Thyroid gland (tissue), 4 donors: Measurements from ENCODE around the gene TTC33.

Source experiments
- POLR2A ChIP-seq, 2 donors: fragments of 450-650 bp; IDR thresholded peaks; one replicate each; pipeline ENCODE4 v1.6.1; 2017; ENCODE audit warnings: antibody characterized with exemption in 2 of 2, mild to moderate bottlenecking in 2 of 2, moderate library complexity in 1 of 2
- TF ChIP-seq, protein P1 (sequence below), 6 experiments: fragments of 200-600 bp in 3 of 6; fragments of 450-650 bp in 3 of 6; sonication (generic) in 3 of 6; IDR thresholded peaks; one replicate each; pipeline ENCODE4 v1.5.1; 2016 to 2019; ENCODE audit warnings: antibody characterized with exemption in 6 of 6, mild to moderate bottlenecking in 2 of 6, inconsistent platforms in 1 of 6, moderate library complexity in 1 of 6

DNA sequence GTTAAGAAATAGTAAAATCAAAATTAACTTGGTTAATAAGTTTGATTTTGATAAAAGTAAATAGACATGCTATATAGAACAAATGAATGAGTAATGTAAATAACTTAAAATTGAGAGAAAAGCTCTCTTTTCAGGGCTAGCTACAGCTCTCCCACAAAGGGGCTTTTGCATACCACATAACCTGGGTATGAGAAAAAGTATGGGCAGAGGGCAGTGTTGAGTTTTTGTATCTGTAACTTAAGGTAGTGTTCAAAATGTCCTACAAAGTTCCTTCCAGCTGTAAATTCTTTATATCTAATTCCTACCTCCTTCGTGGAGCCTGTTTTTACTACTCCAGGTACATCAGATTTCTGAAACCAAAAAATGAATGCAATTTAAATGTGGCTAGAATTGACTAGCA, 18.9 kb upstream of the TTC33 start:
- TF ChIP-seq, protein P1, sequence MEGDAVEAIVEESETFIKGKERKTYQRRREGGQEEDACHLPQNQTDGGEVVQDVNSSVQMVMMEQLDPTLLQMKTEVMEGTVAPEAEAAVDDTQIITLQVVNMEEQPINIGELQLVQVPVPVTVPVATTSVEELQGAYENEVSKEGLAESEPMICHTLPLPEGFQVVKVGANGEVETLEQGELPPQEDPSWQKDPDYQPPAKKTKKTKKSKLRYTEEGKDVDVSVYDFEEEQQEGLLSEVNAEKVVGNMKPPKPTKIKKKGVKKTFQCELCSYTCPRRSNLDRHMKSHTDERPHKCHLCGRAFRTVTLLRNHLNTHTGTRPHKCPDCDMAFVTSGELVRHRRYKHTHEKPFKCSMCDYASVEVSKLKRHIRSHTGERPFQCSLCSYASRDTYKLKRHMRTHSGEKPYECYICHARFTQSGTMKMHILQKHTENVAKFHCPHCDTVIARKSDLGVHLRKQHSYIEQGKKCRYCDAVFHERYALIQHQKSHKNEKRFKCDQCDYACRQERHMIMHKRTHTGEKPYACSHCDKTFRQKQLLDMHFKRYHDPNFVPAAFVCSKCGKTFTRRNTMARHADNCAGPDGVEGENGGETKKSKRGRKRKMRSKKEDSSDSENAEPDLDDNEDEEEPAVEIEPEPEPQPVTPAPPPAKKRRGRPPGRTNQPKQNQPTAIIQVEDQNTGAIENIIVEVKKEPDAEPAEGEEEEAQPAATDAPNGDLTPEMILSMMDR (IDR thresholded peaks at IDR 0.05) = no peak
- no peak for TF ChIP-seq POLR2A (IDR thresholded peaks at IDR 0.05)
